Measurements from ENCODE around the gene DENND5B.

DNA sequence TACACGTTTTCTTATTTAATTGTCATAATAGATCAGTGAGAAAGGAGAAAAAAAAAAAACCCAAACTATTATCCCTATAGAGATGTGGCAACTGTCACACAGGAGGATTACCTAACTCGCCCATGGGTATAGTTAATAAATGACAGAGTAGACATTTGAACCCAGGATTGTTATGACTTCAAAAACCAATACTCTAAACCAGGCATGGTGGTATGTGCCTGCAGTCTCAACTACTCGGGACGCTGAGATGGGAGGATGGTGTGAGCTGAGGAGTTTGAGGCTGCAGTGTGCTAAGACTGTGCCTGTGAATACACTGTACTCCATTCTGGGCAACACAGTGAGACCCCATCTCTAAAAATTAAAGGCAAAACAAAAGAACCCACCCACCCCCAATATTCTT, 114.5 kb downstream of the DENND5B start:
- TF ChIP-seq POLR2AphosphoS5 (IDR thresholded peaks at IDR 0.05; ENCODE audit: low read length) (no peak), BRCA1 (IDR thresholded peaks at IDR 0.05; ENCODE audit: low read depth, low read length) (no peak), EP300 (IDR thresholded peaks at IDR 0.05; ENCODE audit: borderline replicate concordance in 1 of 2, control insufficient read depth in 1 of 2, low read depth in 2 of 2, low read length in 2 of 2) (no peak), PAX8 (IDR thresholded peaks at IDR 0.05) (no peak), NBN (IDR thresholded peaks at IDR 0.05) (no peak), ZNF274 (IDR thresholded peaks at IDR 0.05; ENCODE audit: insufficient read depth, insufficient read length) (no peak), EZH2 (IDR thresholded peaks at IDR 0.05; ENCODE audit: borderline replicate concordance, control insufficient read depth, low read depth, low read length) (no peak)
- TF ChIP-seq, protein P1, sequence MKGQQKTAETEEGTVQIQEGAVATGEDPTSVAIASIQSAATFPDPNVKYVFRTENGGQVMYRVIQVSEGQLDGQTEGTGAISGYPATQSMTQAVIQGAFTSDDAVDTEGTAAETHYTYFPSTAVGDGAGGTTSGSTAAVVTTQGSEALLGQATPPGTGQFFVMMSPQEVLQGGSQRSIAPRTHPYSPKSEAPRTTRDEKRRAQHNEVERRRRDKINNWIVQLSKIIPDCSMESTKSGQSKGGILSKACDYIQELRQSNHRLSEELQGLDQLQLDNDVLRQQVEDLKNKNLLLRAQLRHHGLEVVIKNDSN (IDR thresholded peaks at IDR 0.05; ENCODE audit: borderline replicate concordance, extremely low read length, insufficient read depth, low read depth, low read length) = no peak
- TF ChIP-seq, protein P2, sequence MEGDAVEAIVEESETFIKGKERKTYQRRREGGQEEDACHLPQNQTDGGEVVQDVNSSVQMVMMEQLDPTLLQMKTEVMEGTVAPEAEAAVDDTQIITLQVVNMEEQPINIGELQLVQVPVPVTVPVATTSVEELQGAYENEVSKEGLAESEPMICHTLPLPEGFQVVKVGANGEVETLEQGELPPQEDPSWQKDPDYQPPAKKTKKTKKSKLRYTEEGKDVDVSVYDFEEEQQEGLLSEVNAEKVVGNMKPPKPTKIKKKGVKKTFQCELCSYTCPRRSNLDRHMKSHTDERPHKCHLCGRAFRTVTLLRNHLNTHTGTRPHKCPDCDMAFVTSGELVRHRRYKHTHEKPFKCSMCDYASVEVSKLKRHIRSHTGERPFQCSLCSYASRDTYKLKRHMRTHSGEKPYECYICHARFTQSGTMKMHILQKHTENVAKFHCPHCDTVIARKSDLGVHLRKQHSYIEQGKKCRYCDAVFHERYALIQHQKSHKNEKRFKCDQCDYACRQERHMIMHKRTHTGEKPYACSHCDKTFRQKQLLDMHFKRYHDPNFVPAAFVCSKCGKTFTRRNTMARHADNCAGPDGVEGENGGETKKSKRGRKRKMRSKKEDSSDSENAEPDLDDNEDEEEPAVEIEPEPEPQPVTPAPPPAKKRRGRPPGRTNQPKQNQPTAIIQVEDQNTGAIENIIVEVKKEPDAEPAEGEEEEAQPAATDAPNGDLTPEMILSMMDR (IDR thresholded peaks at IDR 0.05 in 2 of 3, conservative IDR thresholded peaks at IDR 0.05 in 1 of 3; ENCODE audit: control insufficient read depth in 2 of 3, extremely low read depth in 1 of 3, insufficient read depth in 1 of 3, low read depth in 3 of 3, low read length in 3 of 3) = no peak

All from GM12878 (cell line).